Osteoblast (primary cell): ENCODE results near the gene N4BP2. TPM values are rescaled to one million over a fixed set of nuclear protein-coding genes. Genes with fewer than 3 reads are reported as not detected.

ENCODE experiments used
- DNase-seq: peaks from one replicate; pipeline ENCODE4 v3.0.0; 2011; ENCODE audit warnings: low spot score, mixed read lengths; ENCODE audit not compliant: insufficient read length; ENCODE audit errors: missing footprints
- H2AFZ ChIP-seq: 2 replicates; pipeline ENCODE4 v1.6.0; 2011; ENCODE audit warnings: mild to moderate bottlenecking, low read length
- H3K27ac ChIP-seq: 2 replicates; pipeline ENCODE4 v1.5.1; 2011; ENCODE audit warnings: mild to moderate bottlenecking, low read depth, low read length, moderate library complexity
- H3K27me3 ChIP-seq: 2 replicates; pipeline ENCODE4 v1.6.0; 2012; ENCODE audit warnings: mild to moderate bottlenecking, control low read depth, inconsistent platforms, low read length, moderate library complexity; ENCODE audit not compliant: insufficient read depth
- H3K36me3 ChIP-seq: 2 replicates; pipeline ENCODE4 v1.5.1; 2011; ENCODE audit warnings: mild to moderate bottlenecking, low read length, control low read depth, moderate library complexity; ENCODE audit not compliant: insufficient read depth
- H3K4me1 ChIP-seq: 2 replicates; pipeline ENCODE4 v1.5.1; 2011; ENCODE audit warnings: mild to moderate bottlenecking, low read length, control low read depth, moderate library complexity; ENCODE audit not compliant: insufficient read depth
- H3K4me2 ChIP-seq: 2 replicates; pipeline ENCODE4 v1.6.0; 2011; ENCODE audit warnings: mild to moderate bottlenecking, low read length; ENCODE audit not compliant: insufficient read depth
- H3K4me3 ChIP-seq: fragments of 200-600 bp; sonication (generic); 3 replicates; pipeline ENCODE4 v1.5.1; 2012; ENCODE audit warnings: mild to moderate bottlenecking, low read length, inconsistent platforms; ENCODE audit not compliant: insufficient read depth
- H3K79me2 ChIP-seq: 2 replicates; pipeline ENCODE4 v1.6.0; 2012; ENCODE audit warnings: mild to moderate bottlenecking, low read length, control low read depth, inconsistent platforms; ENCODE audit not compliant: insufficient read depth
- H3K9me3 ChIP-seq: 2 replicates; pipeline ENCODE4 v1.5.1; 2011; ENCODE audit warnings: low read depth, low read length, control low read depth
- H4K20me1 ChIP-seq: 2 replicates; pipeline ENCODE4 v1.6.0; 2012; ENCODE audit warnings: mild to moderate bottlenecking, low read length, control low read depth; ENCODE audit not compliant: insufficient read depth
- CTCF ChIP-seq: IDR thresholded peaks from 2 replicates; pipeline ENCODE4 v1.5.1; 2011; ENCODE audit warnings: mild to moderate bottlenecking, low read depth, low read length, moderate library complexity; ENCODE audit errors: extremely low read depth
- small RNA-seq: library from RNA; depleted of rRNA; stranded (forward); fragments of <200 nt; gene quantifications from one replicate; pipeline ENCODE3, GENCODE V24; 2012
- total RNA-seq: library from RNA; depleted of rRNA; stranded (reverse); fragments of >200 nt; gene quantifications from 2 replicates; pipeline ENCODE4 v1.2.3, GENCODE V29; 2012

Gene N4BP2
- total RNA-seq, 1 donor: 19.2 TPM

DNA sequence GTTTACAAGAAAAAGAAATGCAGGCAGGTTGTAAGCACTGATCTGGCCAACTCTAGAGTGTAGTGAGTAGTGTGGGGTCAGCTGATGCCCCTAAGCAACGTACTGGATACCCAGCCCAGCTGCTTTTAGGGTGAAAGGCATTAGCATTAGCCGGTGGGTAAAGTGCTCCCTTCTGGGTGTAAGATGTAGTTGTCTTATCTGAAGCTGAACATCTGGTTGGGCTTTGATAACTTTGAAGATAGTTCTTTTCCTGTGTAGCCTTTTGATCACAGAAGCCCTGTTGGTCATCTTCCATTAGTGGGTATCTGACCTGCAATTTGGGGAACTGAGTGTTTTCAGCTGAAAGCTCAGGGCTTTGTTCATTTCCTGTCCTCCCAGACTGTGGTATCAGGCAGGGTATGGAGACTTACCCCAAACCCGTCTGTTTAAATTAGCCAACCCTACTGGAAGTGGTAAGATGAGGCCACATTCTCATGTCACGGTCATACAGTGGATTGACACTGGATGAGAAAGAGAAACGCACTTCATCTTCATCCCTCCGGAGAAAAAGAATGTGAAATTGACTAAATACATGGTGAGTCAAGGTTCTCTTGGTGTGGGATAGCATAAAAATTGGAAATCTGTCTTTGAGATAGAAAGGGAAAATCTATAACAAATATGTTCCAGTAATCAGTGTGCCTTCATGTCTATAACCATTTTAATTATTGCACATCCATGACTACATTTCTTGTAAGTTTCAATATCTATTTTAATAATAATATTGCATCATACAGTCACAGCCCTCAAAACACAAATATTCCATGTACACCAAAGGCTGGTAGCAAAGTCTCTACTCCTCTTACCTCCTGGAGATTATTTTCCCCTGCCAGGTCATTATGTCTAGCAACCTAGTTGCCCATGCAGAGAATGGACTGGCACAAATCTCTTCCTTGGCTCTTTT is 148.9 kb downstream of the N4BP2 start:
- no peaks in the 10 kb centered on the region for H3K9me3 ChIP-seq
- H3K36me3 ChIP-seq: no peaks in the 10 kb centered on the region
- no peaks in the 10 kb centered on the region for H3K4me1 ChIP-seq
- no peak for TF ChIP-seq CTCF
- no peak overlapping the region for H3K4me3 ChIP-seq
- H3K79me2 ChIP-seq: no peaks in the 10 kb centered on the region
- no peak for DNase-seq
- no peak overlapping the region for H3K27ac ChIP-seq
- no peak overlapping the region for H3K4me2 ChIP-seq
- no peaks in the 10 kb centered on the region for H3K27me3 ChIP-seq
- no peaks in the 10 kb centered on the region for H4K20me1 ChIP-seq
- peak overlapping the region; percentile 4 for H2AFZ ChIP-seq

- H3K4me1 ChIP-seq: no peaks in the 10 kb centered on the region
- H3K27me3 ChIP-seq: no peaks in the 10 kb centered on the region
- no peak overlapping the region for H3K27ac ChIP-seq
- H3K4me2 ChIP-seq: no peak overlapping the region
- DNase-seq: no peak
- peak overlapping the region; percentile 9 for H2AFZ ChIP-seq
- no peaks in the 10 kb centered on the region for H3K79me2 ChIP-seq
- H3K9me3 ChIP-seq: no peaks in the 10 kb centered on the region
- TF ChIP-seq CTCF: no peak
- no peak overlapping the region for H3K4me3 ChIP-seq
- no peaks in the 10 kb centered on the region for H4K20me1 ChIP-seq
- no peaks in the 10 kb centered on the region for H3K36me3 ChIP-seq
Observed at GRCh38 chr4:40206426-40206825, 149.8 kb downstream of the N4BP2 start.

Small RNA genes within 50 kb of the gene (small RNA-seq; reads per million reads assigned to genes)
- gene AC095057.1 (not detected), gene RF00432 (not detected), gene RNU6-1112P (not detected)

Other genes starting within 250 kb of the N4BP2 start
- gene PDS5A, start 78.9 kb upstream of the N4BP2 start, total RNA-seq: 70.9 and 73.7 TPM in 2 replicates
- gene RHOH, start 140.2 kb downstream of the N4BP2 start, total RNA-seq: under 0.01 TPM in 1 of 2 replicates, not detected in the other